ENCODE results near the gene C5AR1. TPM values are rescaled to one million over a fixed set of nuclear protein-coding genes. Genes with fewer than 3 reads are reported as not detected.

C5AR1 gene
- total RNA-seq, 1 experiment from 2014 or later = 6.2 TPM

- CTCF ChIA-PET = no interaction called here
- Mint-ChIP-seq H3K27ac (ENCODE audit: unreplicated experiment) (no peak overlapping the region), H3K9me3 (ENCODE audit: low read depth, unreplicated experiment) (no peaks in the 10 kb centered on the region), H3K27me3 (ENCODE audit: unreplicated experiment) (peaks cover 15% of the 10 kb centered on the region), H3K36me3 (ENCODE audit: insufficient read depth, unreplicated experiment) (no peaks in the 10 kb centered on the region), H3K4me1 (ENCODE audit: low read depth, unreplicated experiment) (no peaks in the 10 kb centered on the region), H3K4me3 (ENCODE audit: low read depth, unreplicated experiment) (no peak overlapping the region)
- intact Hi-C loops (cut with micrococcal nuclease; ENCODE audit: unreplicated experiment) = no loop called here
- no peak for TF ChIP-seq CTCF (IDR thresholded peaks at IDR 0.05; ENCODE audit: unreplicated experiment)
- no peak for DNase-seq
- no TSS peak for BruUV-seq (replicated peaks)
Measured at GRCh38 chr19:47339196-47339880, 29.7 kb downstream of the C5AR1 start.

- no peaks in the 10 kb centered on the region for H3K36me3 Mint-ChIP-seq (ENCODE audit: insufficient read depth, unreplicated experiment)
- H3K9me3 Mint-ChIP-seq (ENCODE audit: low read depth, unreplicated experiment) = no peaks in the 10 kb centered on the region
- no peak overlapping the region for H3K27ac Mint-ChIP-seq (ENCODE audit: unreplicated experiment)
- CTCF ChIA-PET = interaction anchor here (0.7 to 1.2 kb wide), 2 partner anchors 8 to 12 kb away, joined by 3 to 7 read pairs; partner anchors contain the start of gene DHX34
- no peak overlapping the region for H3K4me3 Mint-ChIP-seq (ENCODE audit: low read depth, unreplicated experiment)
- BruUV-seq (replicated peaks) = no TSS peak
- intact Hi-C loops (cut with micrococcal nuclease; ENCODE audit: unreplicated experiment) = no loop called here
- no peak for TF ChIP-seq CTCF (IDR thresholded peaks at IDR 0.05; ENCODE audit: unreplicated experiment)
- H3K27me3 Mint-ChIP-seq (ENCODE audit: unreplicated experiment) = peaks cover 15% of the 10 kb centered on the region
- no peak for DNase-seq
- no peaks in the 10 kb centered on the region for H3K4me1 Mint-ChIP-seq (ENCODE audit: low read depth, unreplicated experiment)
Measured at GRCh38 chr19:47340477-47341208, 31.0 kb downstream of the C5AR1 start.

- Mint-ChIP-seq H3K4me1 (ENCODE audit: low read depth, unreplicated experiment) (no peaks in the 10 kb centered on the region), H3K27me3 (ENCODE audit: unreplicated experiment) (peaks cover 15% of the 10 kb centered on the region), H3K9me3 (ENCODE audit: low read depth, unreplicated experiment) (no peaks in the 10 kb centered on the region), H3K27ac (ENCODE audit: unreplicated experiment) (no peak overlapping the region), H3K4me3 (ENCODE audit: low read depth, unreplicated experiment) (no peak overlapping the region), H3K36me3 (ENCODE audit: insufficient read depth, unreplicated experiment) (no peaks in the 10 kb centered on the region)
- intact Hi-C loops (cut with micrococcal nuclease; ENCODE audit: unreplicated experiment) = no loop called here
- DNase-seq = no peak
- BruUV-seq (replicated peaks) = no TSS peak
- no peak for TF ChIP-seq CTCF (IDR thresholded peaks at IDR 0.05; ENCODE audit: unreplicated experiment)
- CTCF ChIA-PET = interaction anchor here (0.8 kb wide), 1 partner anchor 11 kb away, joined by 3 read pairs; no protein-coding TSS in a partner anchor
Measured at GRCh38 chr19:47341734-47342133, 32.1 kb downstream of the C5AR1 start.

GRCh38 chr19:47343194-47343802, 33.6 kb downstream of the C5AR1 start:
- H3K4me3 Mint-ChIP-seq (ENCODE audit: low read depth, unreplicated experiment) = no peak overlapping the region
- BruUV-seq (replicated peaks) = no TSS peak
- H3K4me1 Mint-ChIP-seq (ENCODE audit: low read depth, unreplicated experiment) = no peaks in the 10 kb centered on the region
- TF ChIP-seq CTCF (IDR thresholded peaks at IDR 0.05; ENCODE audit: unreplicated experiment) = no peak
- H3K36me3 Mint-ChIP-seq (ENCODE audit: insufficient read depth, unreplicated experiment) = no peaks in the 10 kb centered on the region
- intact Hi-C loops (cut with micrococcal nuclease; ENCODE audit: unreplicated experiment) = no loop called here
- no peaks in the 10 kb centered on the region for H3K9me3 Mint-ChIP-seq (ENCODE audit: low read depth, unreplicated experiment)
- no peak overlapping the region for H3K27ac Mint-ChIP-seq (ENCODE audit: unreplicated experiment)
- CTCF ChIA-PET = no interaction called here
- H3K27me3 Mint-ChIP-seq (ENCODE audit: unreplicated experiment) = peaks cover 15% of the 10 kb centered on the region
- DNase-seq = no peak

All from Calu3 (cell line).